ENCODE measurements around the gene CPED1. TPM values are rescaled to one million over a fixed set of nuclear protein-coding genes. Genes with fewer than 3 reads are reported as not detected.
"Not testable (repeated sequence)": the region's sequence is repeated elsewhere in the genome, so short reads cannot be mapped to it uniquely, and the experiment has no call there.

CPED1 gene
- total RNA-seq, 1 experiment from 2014 or later = 0.44 TPM

DNA sequence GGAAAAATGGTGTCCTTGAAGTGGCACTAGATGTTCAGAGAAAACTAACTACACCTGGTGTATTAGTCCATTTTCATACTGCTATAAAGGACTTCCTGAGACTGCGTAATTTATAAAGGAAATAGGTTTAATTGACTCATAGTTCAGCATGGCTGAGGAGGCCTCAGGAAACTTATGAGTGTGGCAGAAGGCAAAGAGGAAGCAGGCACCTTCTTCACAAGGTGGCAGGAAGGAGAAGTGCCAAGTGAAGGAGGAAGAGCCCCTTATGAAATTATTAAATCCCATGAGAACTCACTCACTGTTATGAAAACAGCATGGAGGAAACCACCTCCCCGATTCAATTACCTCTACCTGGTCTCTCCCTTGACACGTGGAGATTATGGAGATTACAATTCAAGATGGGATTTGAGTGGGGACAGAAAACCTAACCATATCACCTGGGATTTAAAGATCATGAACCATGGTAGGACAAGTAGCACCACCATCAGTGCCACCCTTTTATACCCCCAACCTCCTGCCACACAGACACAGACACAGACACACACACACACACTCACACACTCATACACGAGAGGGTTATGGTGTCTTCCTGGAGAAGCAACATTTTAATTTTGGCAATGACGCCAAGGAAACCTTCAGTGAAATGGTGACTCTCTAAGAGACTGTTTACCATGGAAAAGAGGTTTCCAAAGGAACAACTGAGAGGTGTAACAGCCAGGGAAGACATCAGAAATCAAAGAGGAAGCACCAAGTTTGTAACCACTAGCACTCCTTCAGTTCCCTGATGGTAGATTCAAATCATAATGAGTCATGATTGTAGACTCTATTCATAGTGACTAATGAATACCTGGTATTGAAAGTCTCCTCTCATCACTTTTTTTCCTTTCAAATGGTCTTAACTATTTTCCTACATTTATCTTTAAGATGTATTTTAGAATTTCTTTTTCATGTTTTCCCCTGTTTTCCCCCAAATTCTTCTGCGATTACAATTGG, 298.5 kb downstream of the CPED1 start (continued):
- TF ChIP-seq, protein P1, sequence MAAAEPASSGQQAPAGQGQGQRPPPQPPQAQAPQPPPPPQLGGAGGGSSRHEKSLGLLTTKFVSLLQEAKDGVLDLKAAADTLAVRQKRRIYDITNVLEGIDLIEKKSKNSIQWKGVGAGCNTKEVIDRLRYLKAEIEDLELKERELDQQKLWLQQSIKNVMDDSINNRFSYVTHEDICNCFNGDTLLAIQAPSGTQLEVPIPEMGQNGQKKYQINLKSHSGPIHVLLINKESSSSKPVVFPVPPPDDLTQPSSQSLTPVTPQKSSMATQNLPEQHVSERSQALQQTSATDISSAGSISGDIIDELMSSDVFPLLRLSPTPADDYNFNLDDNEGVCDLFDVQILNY (CRISPR knock-in tag; IDR thresholded peaks at IDR 0.05) = no peak

DNA sequence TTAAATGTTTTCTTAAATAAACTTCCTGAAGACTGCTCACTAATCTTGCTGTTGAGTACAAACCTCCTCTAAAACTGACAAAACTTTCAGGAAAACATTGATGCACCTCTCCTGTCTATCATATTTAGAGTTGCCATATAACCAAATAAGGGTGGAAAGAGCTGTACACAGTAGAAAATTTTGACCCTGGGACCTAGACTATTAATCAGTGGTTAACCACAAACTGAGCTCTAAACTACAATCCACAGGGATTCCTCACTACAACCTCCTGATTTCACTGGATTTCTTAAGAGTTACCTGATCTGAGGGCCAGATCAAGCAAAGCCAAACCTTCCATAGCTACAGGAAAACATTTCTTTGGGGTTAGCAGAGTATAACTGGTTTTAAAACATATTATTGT, 300.4 kb downstream of the CPED1 start:
- POLR2A ChIA-PET = no interaction called here
- CTCF ChIA-PET = no interaction called here
- Mint-ChIP-seq H3K4me1 (no peaks in the 10 kb centered on the region), H3K36me3 (peaks cover 25% of the 10 kb centered on the region), H3K4me3 (no peak overlapping the region), H3K9me3 (peaks cover 42% of the 10 kb centered on the region), H3K27ac (no peak overlapping the region), H3K27me3 (ENCODE audit: low read depth) (peaks cover 5% of the 10 kb centered on the region)
- TF ChIP-seq, protein P2, sequence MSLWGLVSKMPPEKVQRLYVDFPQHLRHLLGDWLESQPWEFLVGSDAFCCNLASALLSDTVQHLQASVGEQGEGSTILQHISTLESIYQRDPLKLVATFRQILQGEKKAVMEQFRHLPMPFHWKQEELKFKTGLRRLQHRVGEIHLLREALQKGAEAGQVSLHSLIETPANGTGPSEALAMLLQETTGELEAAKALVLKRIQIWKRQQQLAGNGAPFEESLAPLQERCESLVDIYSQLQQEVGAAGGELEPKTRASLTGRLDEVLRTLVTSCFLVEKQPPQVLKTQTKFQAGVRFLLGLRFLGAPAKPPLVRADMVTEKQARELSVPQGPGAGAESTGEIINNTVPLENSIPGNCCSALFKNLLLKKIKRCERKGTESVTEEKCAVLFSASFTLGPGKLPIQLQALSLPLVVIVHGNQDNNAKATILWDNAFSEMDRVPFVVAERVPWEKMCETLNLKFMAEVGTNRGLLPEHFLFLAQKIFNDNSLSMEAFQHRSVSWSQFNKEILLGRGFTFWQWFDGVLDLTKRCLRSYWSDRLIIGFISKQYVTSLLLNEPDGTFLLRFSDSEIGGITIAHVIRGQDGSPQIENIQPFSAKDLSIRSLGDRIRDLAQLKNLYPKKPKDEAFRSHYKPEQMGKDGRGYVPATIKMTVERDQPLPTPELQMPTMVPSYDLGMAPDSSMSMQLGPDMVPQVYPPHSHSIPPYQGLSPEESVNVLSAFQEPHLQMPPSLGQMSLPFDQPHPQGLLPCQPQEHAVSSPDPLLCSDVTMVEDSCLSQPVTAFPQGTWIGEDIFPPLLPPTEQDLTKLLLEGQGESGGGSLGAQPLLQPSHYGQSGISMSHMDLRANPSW (CRISPR knock-in tag; conservative IDR thresholded peaks at IDR 0.05; ENCODE audit: low read depth) = no peak
- DNase-seq (ENCODE audit: low spot score) = no peak
- no peak for ATAC-seq

DNA sequence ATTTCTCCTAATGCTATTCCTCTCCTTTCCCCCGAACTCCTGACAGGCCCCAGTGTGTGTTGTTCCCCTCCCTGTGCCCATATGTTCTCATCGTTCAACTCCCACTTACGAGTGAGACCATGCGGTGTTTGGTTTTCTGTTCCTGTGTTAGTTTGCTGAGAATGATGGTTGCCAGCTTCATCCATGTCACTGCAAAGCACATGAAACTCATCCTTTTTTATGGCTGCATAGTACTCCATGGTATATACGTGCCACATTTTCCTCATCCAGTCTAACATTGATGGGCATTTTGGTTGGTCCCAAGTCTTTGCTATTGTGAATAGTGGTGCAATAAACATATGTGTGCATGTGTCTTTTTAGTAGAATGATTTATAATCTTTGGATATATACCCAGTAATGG, 301.4 kb downstream of the CPED1 start:
- H3K27ac Mint-ChIP-seq; POLR2A ChIA-PET; CTCF ChIA-PET; ATAC-seq; H3K27me3 Mint-ChIP-seq (ENCODE audit: low read depth); H3K4me3 Mint-ChIP-seq; H3K4me1 Mint-ChIP-seq; DNase-seq (ENCODE audit: low spot score): not testable (repeated sequence)
- peaks cover 31% of the 10 kb centered on the region for H3K9me3 Mint-ChIP-seq
- H3K36me3 Mint-ChIP-seq = peaks cover 15% of the 10 kb centered on the region

DNA sequence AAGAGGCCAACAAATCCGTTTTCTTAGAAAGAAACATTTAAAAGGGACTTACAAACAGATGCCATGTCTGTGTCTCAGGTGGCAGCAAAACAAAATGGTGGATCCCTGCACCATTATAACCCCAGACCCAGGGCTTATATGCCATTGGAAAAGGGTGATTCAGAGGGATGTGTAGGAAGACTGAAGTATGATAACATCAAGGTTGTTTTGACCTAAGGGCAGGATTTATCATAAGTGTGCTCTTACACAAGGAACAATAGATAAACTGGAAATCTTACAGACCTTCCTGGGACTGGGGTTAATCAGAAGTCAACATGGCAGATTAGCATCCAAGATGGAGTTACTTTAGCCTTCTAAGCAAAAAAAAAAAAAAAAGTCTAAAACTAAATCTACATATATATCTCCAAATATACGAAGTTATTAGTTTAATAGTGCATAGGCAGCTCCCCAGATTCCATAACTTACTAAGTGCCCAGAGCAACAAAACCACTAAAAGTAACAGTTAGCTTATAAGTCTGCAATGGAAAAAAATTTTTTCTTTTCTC, 306.0 kb downstream of the CPED1 start:
- peaks cover 8% of the 10 kb centered on the region for H3K9me3 Mint-ChIP-seq
- ATAC-seq = no peak
- POLR2A ChIA-PET = no interaction called here
- H3K36me3 Mint-ChIP-seq = no peaks in the 10 kb centered on the region
- no peak overlapping the region for H3K4me3 Mint-ChIP-seq
- TF ChIP-seq, protein P3, sequence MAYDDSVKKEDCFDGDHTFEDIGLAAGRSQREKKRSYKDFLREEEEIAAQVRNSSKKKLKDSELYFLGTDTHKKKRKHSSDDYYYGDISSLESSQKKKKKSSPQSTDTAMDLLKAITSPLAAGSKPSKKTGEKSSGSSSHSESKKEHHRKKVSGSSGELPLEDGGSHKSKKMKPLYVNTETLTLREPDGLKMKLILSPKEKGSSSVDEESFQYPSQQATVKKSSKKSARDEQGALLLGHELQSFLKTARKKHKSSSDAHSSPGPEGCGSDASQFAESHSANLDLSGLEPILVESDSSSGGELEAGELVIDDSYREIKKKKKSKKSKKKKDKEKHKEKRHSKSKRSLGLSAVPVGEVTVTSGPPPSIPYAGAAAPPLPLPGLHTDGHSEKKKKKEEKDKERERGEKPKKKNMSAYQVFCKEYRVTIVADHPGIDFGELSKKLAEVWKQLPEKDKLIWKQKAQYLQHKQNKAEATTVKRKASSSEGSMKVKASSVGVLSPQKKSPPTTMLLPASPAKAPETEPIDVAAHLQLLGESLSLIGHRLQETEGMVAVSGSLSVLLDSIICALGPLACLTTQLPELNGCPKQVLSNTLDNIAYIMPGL (CRISPR knock-in tag; IDR thresholded peaks at IDR 0.05) = no peak
- no peak for TF ChIP-seq NR3C1 (CRISPR knock-in tag; conservative IDR thresholded peaks at IDR 0.05; ENCODE audit: low read depth)
- no peak for TF ChIP-seq NFYB (CRISPR knock-in tag; conservative IDR thresholded peaks at IDR 0.05; ENCODE audit: low read depth)
- TF ChIP-seq CBFB (CRISPR knock-in tag; IDR thresholded peaks at IDR 0.05; ENCODE audit: low read depth) = no peak
- no peak overlapping the region for H3K27ac Mint-ChIP-seq
- no peaks in the 10 kb centered on the region for H3K4me1 Mint-ChIP-seq
- H3K27me3 Mint-ChIP-seq (ENCODE audit: low read depth) = no peaks in the 10 kb centered on the region
- DNase-seq (ENCODE audit: low spot score) = no peak
- CTCF ChIA-PET = no interaction called here

DNA sequence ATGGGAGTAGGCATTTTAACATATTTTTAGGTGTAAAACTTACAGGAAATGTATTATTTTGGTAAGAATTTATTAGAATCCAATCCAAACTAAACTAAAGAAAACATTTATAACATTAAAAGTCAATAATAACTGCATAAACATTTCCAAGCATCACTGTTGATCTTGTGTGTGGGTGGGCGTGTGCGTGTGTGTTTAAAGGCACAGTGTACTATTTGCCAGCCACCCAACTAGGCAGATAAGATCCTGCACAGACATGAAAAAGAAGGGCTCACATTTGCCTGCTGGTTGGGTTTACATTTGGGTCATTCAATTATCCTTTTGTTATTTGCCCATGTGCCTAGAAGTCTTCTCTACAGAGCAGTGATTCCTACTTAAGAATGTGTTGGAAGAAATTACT, 309.3 kb downstream of the CPED1 start:
- POLR2A ChIA-PET = no interaction called here
- Mint-ChIP-seq H3K4me1 (peaks cover 3% of the 10 kb centered on the region; the same call in 1 of the 2 replicates), H3K27ac (no peak overlapping the region), H3K27me3 (ENCODE audit: low read depth) (no peaks in the 10 kb centered on the region), H3K4me3 (no peak overlapping the region), H3K36me3 (no peaks in the 10 kb centered on the region), H3K9me3 (no peaks in the 10 kb centered on the region)
- ATAC-seq = no peak
- DNase-seq (ENCODE audit: low spot score) = no peak
- CTCF ChIA-PET = no interaction called here
- TF ChIP-seq OVOL2 (CRISPR knock-in tag; IDR thresholded peaks at IDR 0.05; ENCODE audit: borderline replicate concordance) = no peak
- TF ChIP-seq TEAD4 (CRISPR knock-in tag; IDR thresholded peaks at IDR 0.05) = no peak
- TF ChIP-seq, protein P4, sequence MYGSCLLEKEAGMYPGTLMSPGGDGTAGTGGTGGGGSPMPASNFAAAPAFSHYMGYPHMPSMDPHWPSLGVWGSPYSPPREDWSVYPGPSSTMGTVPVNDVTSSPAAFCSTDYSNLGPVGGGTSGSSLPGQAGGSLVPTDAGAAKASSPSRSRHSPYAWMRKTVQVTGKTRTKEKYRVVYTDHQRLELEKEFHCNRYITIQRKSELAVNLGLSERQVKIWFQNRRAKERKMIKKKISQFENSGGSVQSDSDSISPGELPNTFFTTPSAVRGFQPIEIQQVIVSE (CRISPR knock-in tag; IDR thresholded peaks at IDR 0.05; ENCODE audit: borderline replicate concordance) = no peak
- no peak for TF ChIP-seq GRHL2 (CRISPR knock-in tag; IDR thresholded peaks at IDR 0.05; ENCODE audit: insufficient replicate concordance, severe bottlenecking)
- no peak for TF ChIP-seq EMX1 (CRISPR knock-in tag; IDR thresholded peaks at IDR 0.05)
- no peak for TF ChIP-seq PRRX2 (CRISPR knock-in tag; IDR thresholded peaks at IDR 0.05)
- TF ChIP-seq IRF2 (CRISPR knock-in tag; IDR thresholded peaks at IDR 0.05; ENCODE audit: borderline replicate concordance, low read depth) = no peak
- no peak for TF ChIP-seq CREB1 (CRISPR knock-in tag; IDR thresholded peaks at IDR 0.05)
- TF ChIP-seq, protein P5, sequence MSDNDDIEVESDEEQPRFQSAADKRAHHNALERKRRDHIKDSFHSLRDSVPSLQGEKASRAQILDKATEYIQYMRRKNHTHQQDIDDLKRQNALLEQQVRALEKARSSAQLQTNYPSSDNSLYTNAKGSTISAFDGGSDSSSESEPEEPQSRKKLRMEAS (CRISPR knock-in tag; IDR thresholded peaks at IDR 0.05) = no peak
- TF ChIP-seq, protein P6, sequence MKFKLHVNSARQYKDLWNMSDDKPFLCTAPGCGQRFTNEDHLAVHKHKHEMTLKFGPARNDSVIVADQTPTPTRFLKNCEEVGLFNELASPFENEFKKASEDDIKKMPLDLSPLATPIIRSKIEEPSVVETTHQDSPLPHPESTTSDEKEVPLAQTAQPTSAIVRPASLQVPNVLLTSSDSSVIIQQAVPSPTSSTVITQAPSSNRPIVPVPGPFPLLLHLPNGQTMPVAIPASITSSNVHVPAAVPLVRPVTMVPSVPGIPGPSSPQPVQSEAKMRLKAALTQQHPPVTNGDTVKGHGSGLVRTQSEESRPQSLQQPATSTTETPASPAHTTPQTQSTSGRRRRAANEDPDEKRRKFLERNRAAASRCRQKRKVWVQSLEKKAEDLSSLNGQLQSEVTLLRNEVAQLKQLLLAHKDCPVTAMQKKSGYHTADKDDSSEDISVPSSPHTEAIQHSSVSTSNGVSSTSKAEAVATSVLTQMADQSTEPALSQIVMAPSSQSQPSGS (CRISPR knock-in tag; IDR thresholded peaks at IDR 0.05; ENCODE audit: borderline replicate concordance, low read depth) = no peak
- TF ChIP-seq ZNF317 (CRISPR knock-in tag; IDR thresholded peaks at IDR 0.05; ENCODE audit: borderline replicate concordance, low read depth) = no peak
- no peak for TF ChIP-seq NFE2L1 (CRISPR knock-in tag; IDR thresholded peaks at IDR 0.05)

All from WTC11 (cell line).